GM12872 (cell line): ENCODE results near the gene RASSF5.

Experiments used
- CTCF ChIP-seq: IDR thresholded peaks from 3 replicates; pipeline ENCODE4 v1.5.1; 2011; ENCODE audit warnings: low read depth, mild to moderate bottlenecking, low read length, moderate library complexity; ENCODE audit not compliant: insufficient read depth

RASSF5 gene

GRCh38 chr1:206631085-206631509 is 123.8 kb downstream of the RASSF5 start:
- TF ChIP-seq CTCF, result peak; percentile 68

- 0 out of 3 replicates have a peak, but pooled peaks have one; percentile 0 for TF ChIP-seq CTCF
Measured at GRCh38 chr1:206633708-206634121, 126.4 kb downstream of the RASSF5 start.

GRCh38 chr1:206634365-206635079 is 127.2 kb downstream of the RASSF5 start:
- TF ChIP-seq CTCF, result peak; percentile 84

GRCh38 chr1:206635080-206635977 is 128.0 kb downstream of the RASSF5 start, which contains the start of gene DYRK3:
TSS of gene DYRK3 (plus strand) at chr1:206635536. CDS start at chr1:206635704, 168 bp downstream.
- peak; percentile 9; the same call in 1 of the 3 replicates for TF ChIP-seq CTCF

- TF ChIP-seq CTCF, result no peak
Measured at GRCh38 chr1:206635978-206636345, 128.6 kb downstream of the RASSF5 start.

GRCh38 chr1:206636671-206637070 is 129.3 kb downstream of the RASSF5 start:
- no peak for TF ChIP-seq CTCF

- TF ChIP-seq CTCF, result no peak
Measured at GRCh38 chr1:206637605-206638004, 130.3 kb downstream of the RASSF5 start.
